Activated T-helper 2 cell treated with anti-CD3 and anti-CD28 coated beads, Interferon-gamma antibody, Interleukin-2, Interleukin-4, amounts not matched to agents 10 μg/mL and 5 μg/mL and 100 μg/mL, durations not matched to agents 14 hours and 24 hours and 36 hours (primary cell): Measurements from ENCODE around the gene PPP1R3C. TPM values are rescaled to one million over a fixed set of nuclear protein-coding genes. Genes with fewer than 3 reads are reported as not detected.

Experiments used
- DNase-seq: peaks from one replicate; pipeline ENCODE4 v3.0.0; 2021; ENCODE audit warnings: low spot score
- H3K27ac Mint-ChIP-seq: one replicate; pipeline ENCODE4 v1.8.0; 2021; ENCODE audit warnings: mixed read lengths
- H3K27me3 Mint-ChIP-seq: one replicate; pipeline ENCODE4 v1.8.0; 2021; ENCODE audit warnings: low read depth, mixed read lengths
- H3K36me3 Mint-ChIP-seq: one replicate; pipeline ENCODE4 v1.8.0; 2021; ENCODE audit warnings: low read depth, mixed read lengths
- H3K4me1 Mint-ChIP-seq: one replicate; pipeline ENCODE4 v1.8.0; 2021; ENCODE audit warnings: low read depth, mixed read lengths
- H3K4me3 Mint-ChIP-seq: one replicate; pipeline ENCODE4 v1.8.0; 2021; ENCODE audit warnings: low read depth, mild to moderate bottlenecking, moderate library complexity, mixed read lengths
- H3K9me3 Mint-ChIP-seq: one replicate; pipeline ENCODE4 v1.8.0; 2021; ENCODE audit warnings: mixed read lengths
- intact Hi-C: fragments of 100-400 bp; cut with micrococcal nuclease; formaldehyde crosslinking; loops from one replicate; pipeline ENCODE4 v1.15.1; 2023
- total RNA-seq: library from RNA; stranded (reverse); gene quantifications from 2 replicates; pipeline ENCODE4 v1.2.3, GENCODE V29; 2022

PPP1R3C gene
- total RNA-seq, 1 donor from 2014 or later: 0.21 TPM

GRCh38 chr10:91590142-91590903 lies 42.5 kb downstream of the PPP1R3C start:
- no peak for DNase-seq
- Mint-ChIP-seq H3K27me3 (no peaks in the 10 kb centered on the region), H3K4me3 (no peak overlapping the region), H3K9me3 (no peaks in the 10 kb centered on the region), H3K36me3 (no peaks in the 10 kb centered on the region), H3K4me1 (no peaks in the 10 kb centered on the region), H3K27ac (no peak overlapping the region)
- intact Hi-C loops: no loop called here

- DNase-seq: no peak
- no peak overlapping the region for H3K27ac Mint-ChIP-seq
- H3K36me3 Mint-ChIP-seq: no peaks in the 10 kb centered on the region
- no peaks in the 10 kb centered on the region for H3K4me1 Mint-ChIP-seq
- intact Hi-C loops: no loop called here
- H3K27me3 Mint-ChIP-seq: no peaks in the 10 kb centered on the region
- H3K4me3 Mint-ChIP-seq: no peak overlapping the region
- H3K9me3 Mint-ChIP-seq: no peaks in the 10 kb centered on the region
These were observed 43.2 kb downstream of the PPP1R3C start for GRCh38 chr10:91589658-91590035.

GRCh38 chr10:91589015-91589657 lies 43.7 kb downstream of the PPP1R3C start:
- no peaks in the 10 kb centered on the region for H3K36me3 Mint-ChIP-seq
- no peaks in the 10 kb centered on the region for H3K27me3 Mint-ChIP-seq
- no peaks in the 10 kb centered on the region for H3K9me3 Mint-ChIP-seq
- no peak overlapping the region for H3K4me3 Mint-ChIP-seq
- DNase-seq: no peak
- intact Hi-C loops: no loop called here
- H3K27ac Mint-ChIP-seq: no peak overlapping the region
- no peaks in the 10 kb centered on the region for H3K4me1 Mint-ChIP-seq

- H3K36me3 Mint-ChIP-seq: no peaks in the 10 kb centered on the region
- H3K9me3 Mint-ChIP-seq: no peaks in the 10 kb centered on the region
- no peak for DNase-seq
- intact Hi-C loops: no loop called here
- no peaks in the 10 kb centered on the region for H3K4me1 Mint-ChIP-seq
- no peak overlapping the region for H3K27ac Mint-ChIP-seq
- H3K4me3 Mint-ChIP-seq: no peak overlapping the region
- peaks cover 1% of the 10 kb centered on the region for H3K27me3 Mint-ChIP-seq
These were observed 44.9 kb downstream of the PPP1R3C start for GRCh38 chr10:91587710-91588638.

GRCh38 chr10:91582153-91582554 lies 50.7 kb downstream of the PPP1R3C start:
- no peak overlapping the region for H3K27ac Mint-ChIP-seq
- intact Hi-C loops: no loop called here
- no peaks in the 10 kb centered on the region for H3K4me1 Mint-ChIP-seq
- H3K4me3 Mint-ChIP-seq: no peak overlapping the region
- peaks cover 1% of the 10 kb centered on the region for H3K27me3 Mint-ChIP-seq
- no peaks in the 10 kb centered on the region for H3K36me3 Mint-ChIP-seq
- no peak for DNase-seq
- no peaks in the 10 kb centered on the region for H3K9me3 Mint-ChIP-seq

- Mint-ChIP-seq H3K27me3 (peaks cover 1% of the 10 kb centered on the region), H3K9me3 (no peaks in the 10 kb centered on the region), H3K27ac (no peak overlapping the region), H3K36me3 (no peaks in the 10 kb centered on the region), H3K4me1 (no peaks in the 10 kb centered on the region), H3K4me3 (no peak overlapping the region)
- intact Hi-C loops: no loop called here
- DNase-seq: no peak
These were observed 53.4 kb downstream of the PPP1R3C start for GRCh38 chr10:91579329-91579985.

Other genes with a start within 250 kb of the PPP1R3C start
- gene HECTD2, start 222.7 kb downstream of the PPP1R3C start, total RNA-seq: 6.6 and 8.2 TPM in 2 replicates
- gene TNKS2, start 165.4 kb upstream of the PPP1R3C start, total RNA-seq: 27.2 and 28.1 TPM in 2 replicates